BLaER1 treated with 17β-estradiol and CSF1 and Interleukin-3, amounts not matched to agents 10 nM and 100 nM (cell line): Measurements from ENCODE around the gene MS4A18.

Experiments used
- H3K27ac ChIP-seq, 11 experiments: shearing (Covaris generic); formaldehyde crosslinking; 2 replicates each; pipeline ENCODE4 v1.8.1; 2022
- H3K27me3 ChIP-seq, 11 experiments: shearing (Covaris generic); formaldehyde crosslinking; 2 replicates each; pipeline ENCODE4 v1.8.1; 2022
- H3K36me3 ChIP-seq, 11 experiments: shearing (Covaris generic); formaldehyde crosslinking; 2 replicates each; pipeline ENCODE4 v1.8.1; 2022
- H3K4me1 ChIP-seq, 10 experiments: shearing (Covaris generic); formaldehyde crosslinking; 2 replicates each; pipeline ENCODE4 v1.8.1; 2022
- H3K4me2 ChIP-seq, 11 experiments: shearing (Covaris generic); formaldehyde crosslinking; 2 replicates each; pipeline ENCODE4 v1.8.1; 2022
- H3K4me3 ChIP-seq, 10 experiments: shearing (Covaris generic); formaldehyde crosslinking; 2 replicates each; pipeline ENCODE4 v1.8.1; 2022
- H3K9ac ChIP-seq, 11 experiments: shearing (Covaris generic); formaldehyde crosslinking; 2 replicates each; pipeline ENCODE4 v1.8.1; 2022
- H3K9me3 ChIP-seq, 11 experiments: shearing (Covaris generic); formaldehyde crosslinking; replicated peaks in 1 of 11; 2 replicates each; pipeline ENCODE4 v1.8.1; 2022
- H4K20me1 ChIP-seq, 11 experiments: shearing (Covaris generic); formaldehyde crosslinking; 2 replicates each; pipeline ENCODE4 v1.8.1; 2022
- Cebpa-rat ChIP-seq, 11 experiments: shearing (Covaris generic); IDR thresholded peaks; 2 replicates each; pipeline ENCODE4 v1.8.1; 2022

MS4A18 gene

DNA sequence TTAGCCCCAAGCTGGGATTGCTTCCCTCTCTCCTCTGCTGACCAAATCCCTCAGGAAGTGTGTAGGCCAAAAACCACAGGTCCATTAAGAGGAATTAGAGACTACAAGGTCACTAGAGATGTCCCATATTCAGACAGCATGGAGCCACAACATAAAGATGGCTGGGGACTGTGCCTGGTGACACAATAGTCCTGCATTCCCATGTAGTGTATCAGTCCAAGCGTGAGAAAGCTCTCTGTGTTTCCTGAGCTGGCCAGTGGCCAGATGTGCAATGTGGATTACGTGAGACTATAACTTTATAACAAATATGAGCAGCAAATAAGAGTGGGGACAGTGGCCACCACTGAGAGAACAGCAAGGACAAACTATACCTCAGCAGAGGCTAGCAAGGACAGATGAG, 53.1 kb downstream of the MS4A18 start:
- Histone ChIP-seq H3K4me2 (peak overlapping the region in 6 of 11 experiments; percentile 2 to 57 (median 11); a peak in 3 of 22 replicates), H4K20me1 (no peaks in the 10 kb centered on the region), H3K27me3 (no peaks in the 10 kb centered on the region), H3K27ac (no peak overlapping the region), H3K9me3 (no peaks in the 10 kb centered on the region), H3K36me3 (no peaks in the 10 kb centered on the region), H3K4me1 (peaks cover 16 to 57% (median 47%) of the 10 kb centered on the region in 10 experiments), H3K4me3 (no peak overlapping the region), H3K9ac (no peak overlapping the region)
- no peak for TF ChIP-seq Cebpa-rat (IDR thresholded peaks at IDR 0.05)

DNA sequence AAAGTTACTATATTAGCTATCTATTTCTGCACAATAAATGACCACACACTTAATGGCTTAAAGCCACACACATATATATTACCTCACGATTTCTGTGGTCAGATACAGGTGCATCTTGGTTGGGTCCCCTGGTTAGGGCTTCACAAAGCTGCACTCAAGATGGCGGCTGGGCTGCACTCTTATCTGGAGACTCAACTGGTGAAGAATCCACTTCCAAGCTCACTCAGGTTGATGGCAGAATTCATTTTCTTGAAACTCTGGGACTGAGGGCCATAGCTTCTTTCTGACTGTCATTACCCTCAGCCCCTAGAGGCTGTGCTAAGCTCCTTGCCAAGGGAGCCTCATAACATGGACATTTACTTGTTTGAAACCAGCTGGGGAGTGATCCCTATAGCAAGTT, 55.5 kb downstream of the MS4A18 start:
- no peak for TF ChIP-seq Cebpa-rat (IDR thresholded peaks at IDR 0.05)
- peaks cover 9 to 33% (median 22%) of the 10 kb centered on the region in 10 experiments for H3K4me1 ChIP-seq
- H4K20me1 ChIP-seq = no peaks in the 10 kb centered on the region; a peak in 1 of 22 replicates
- no peak overlapping the region for H3K4me2 ChIP-seq
- H3K9me3 ChIP-seq = no peaks in the 10 kb centered on the region
- H3K36me3 ChIP-seq = no peaks in the 10 kb centered on the region
- H3K9ac ChIP-seq = no peak overlapping the region
- H3K27ac ChIP-seq = no peak overlapping the region
- no peaks in the 10 kb centered on the region for H3K27me3 ChIP-seq
- no peak overlapping the region for H3K4me3 ChIP-seq

- H3K27ac ChIP-seq = no peak overlapping the region
- H3K4me1 ChIP-seq = peaks cover 9 to 32% (median 18%) of the 10 kb centered on the region in 10 experiments
- H3K4me3 ChIP-seq = no peak overlapping the region
- no peaks in the 10 kb centered on the region for H3K9me3 ChIP-seq
- H3K4me2 ChIP-seq = no peak overlapping the region
- TF ChIP-seq Cebpa-rat (IDR thresholded peaks at IDR 0.05) = no peak
- no peaks in the 10 kb centered on the region for H3K36me3 ChIP-seq
- no peaks in the 10 kb centered on the region for H3K27me3 ChIP-seq
- H3K9ac ChIP-seq = no peak overlapping the region
- H4K20me1 ChIP-seq = no peaks in the 10 kb centered on the region; a peak in 1 of 22 replicates
Measured at GRCh38 chr11:60780774-60781173, 56.3 kb downstream of the MS4A18 start.

- Histone ChIP-seq H3K27me3 (no peaks in the 10 kb centered on the region), H3K4me2 (peak overlapping the region in 3 of 11 experiments; percentile 8 to 30 (median 23); a peak in 3 of 22 replicates)
Measured at GRCh38 chr11:60781286-60781980, 56.9 kb downstream of the MS4A18 start.

DNA sequence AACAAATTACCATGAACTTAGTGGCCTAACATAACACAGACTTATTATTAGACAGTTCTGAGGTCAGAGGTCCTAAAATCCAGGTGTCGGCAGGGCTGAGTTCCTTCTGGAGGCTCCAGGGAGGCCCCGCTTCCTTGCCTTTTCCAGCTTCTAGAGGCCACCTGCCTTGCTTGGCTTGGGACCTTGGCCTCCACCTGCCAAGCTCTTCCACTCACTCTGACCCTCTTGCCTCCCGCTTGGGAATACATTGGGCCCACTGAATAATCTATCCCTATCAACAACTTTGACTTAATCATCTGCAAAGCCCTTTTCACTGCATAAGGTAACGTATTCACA, 57.4 kb downstream of the MS4A18 start:
- Histone ChIP-seq H3K36me3 (no peaks in the 10 kb centered on the region), H3K4me3 (no peak overlapping the region), H3K9me3 (no peaks in the 10 kb centered on the region), H4K20me1 (no peaks in the 10 kb centered on the region; a peak in 1 of 22 replicates), H3K9ac (no peak overlapping the region), H3K4me1 (peaks cover 7 to 30% (median 12%) of the 10 kb centered on the region in 10 experiments; a peak in 17 of 20 replicates), H3K4me2 (peak overlapping the region in 1 of 11 experiments; percentile 23; a peak in 1 of 22 replicates), H3K27ac (no peak overlapping the region), H3K27me3 (no peaks in the 10 kb centered on the region)
- no peak for TF ChIP-seq Cebpa-rat (IDR thresholded peaks at IDR 0.05)

More at GRCh38 chr11:60781286-60781980, 56.9 kb downstream of the MS4A18 start:
- Histone ChIP-seq H3K36me3 (no peaks in the 10 kb centered on the region), H3K27ac (no peak overlapping the region), H3K9ac (no peak overlapping the region), H3K4me3 (no peak overlapping the region), H3K9me3 (no peaks in the 10 kb centered on the region), H3K4me1 (peaks cover 7 to 30% (median 13%) of the 10 kb centered on the region in 10 experiments; a peak in 18 of 20 replicates), H4K20me1 (no peaks in the 10 kb centered on the region; a peak in 1 of 22 replicates)
- no peak for TF ChIP-seq Cebpa-rat (IDR thresholded peaks at IDR 0.05)

DNA sequence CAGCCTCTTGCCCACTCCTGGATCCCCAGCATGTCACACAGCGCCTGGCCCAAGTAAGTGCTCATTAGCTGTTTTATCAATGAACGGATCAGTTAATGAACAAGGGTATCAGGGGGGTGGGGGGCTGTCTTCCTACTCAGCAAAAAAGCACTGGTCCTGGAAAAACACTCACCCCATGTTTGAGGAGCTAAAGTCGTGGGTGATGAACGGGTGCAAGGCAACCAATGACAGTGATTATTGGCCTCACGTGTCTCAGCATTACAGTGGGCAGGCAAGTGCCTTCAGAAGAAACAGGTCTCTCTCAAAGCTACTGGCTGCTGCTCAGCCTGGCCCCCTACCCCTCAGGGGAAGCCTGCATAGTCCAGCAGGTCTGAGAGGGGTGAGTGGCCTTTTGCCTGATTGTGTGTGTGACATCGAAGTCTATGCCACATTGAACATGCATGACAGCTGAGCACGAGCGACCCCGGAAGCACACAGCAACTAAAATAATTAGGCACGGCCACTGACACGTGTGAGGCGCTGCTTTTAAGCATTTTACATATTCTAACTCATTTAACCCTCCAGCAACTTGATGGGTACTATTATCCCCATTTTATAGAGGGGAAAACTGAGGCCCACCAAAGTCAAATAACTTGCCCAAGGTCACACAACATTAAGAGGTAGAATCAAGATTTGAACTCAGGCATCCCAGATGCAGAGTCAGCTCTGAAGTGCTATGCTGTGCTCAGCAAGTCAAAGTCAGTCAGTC, 58.0 kb downstream of the MS4A18 start:
- Histone ChIP-seq H3K4me1 (peaks cover 2 to 31% (median 8%) of the 10 kb centered on the region in 10 experiments; a peak in 16 of 20 replicates), H3K4me3 (no peak overlapping the region), H3K27ac (no peak overlapping the region)

DNA sequence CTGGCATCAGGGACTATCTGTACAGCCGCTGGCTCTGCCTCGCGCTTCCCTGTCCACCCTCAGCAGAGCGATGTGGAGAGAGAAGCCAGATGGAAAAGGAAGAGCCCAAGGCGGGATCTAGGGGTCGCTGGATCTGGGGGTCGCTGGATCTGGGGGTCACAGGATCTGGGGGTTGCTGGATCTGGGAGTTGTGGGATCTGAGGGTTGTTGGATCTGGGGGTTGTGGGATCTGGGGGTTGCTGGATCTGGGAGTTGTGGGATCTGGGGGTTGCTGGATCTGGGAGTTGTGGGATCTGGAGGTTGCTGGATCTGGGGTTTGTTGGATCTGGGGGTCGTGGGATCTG, 58.6 kb downstream of the MS4A18 start:
- Histone ChIP-seq H3K4me3 (no peak overlapping the region), H4K20me1 (no peaks in the 10 kb centered on the region; a peak in 1 of 22 replicates), H3K9me3 (no peaks in the 10 kb centered on the region), H3K36me3 (no peaks in the 10 kb centered on the region), H3K27ac (no peak overlapping the region), H3K9ac (no peak overlapping the region), H3K27me3 (no peaks in the 10 kb centered on the region), H3K4me2 (no peak overlapping the region), H3K4me1 (peaks cover 0 to 32% (median 8%) of the 10 kb centered on the region in 10 experiments; a peak in 13 of 20 replicates)
- no peak for TF ChIP-seq Cebpa-rat (IDR thresholded peaks at IDR 0.05)

More for the DNA sequence above, 58.0 kb downstream of the MS4A18 start:
- H3K4me2 ChIP-seq = no peak overlapping the region
- H3K9me3 ChIP-seq = no peaks in the 10 kb centered on the region
- H3K36me3 ChIP-seq = no peaks in the 10 kb centered on the region
- TF ChIP-seq Cebpa-rat (IDR thresholded peaks at IDR 0.05) = no peak
- H3K27me3 ChIP-seq = no peaks in the 10 kb centered on the region
- H4K20me1 ChIP-seq = no peaks in the 10 kb centered on the region; a peak in 1 of 22 replicates
- no peak overlapping the region for H3K9ac ChIP-seq

DNA sequence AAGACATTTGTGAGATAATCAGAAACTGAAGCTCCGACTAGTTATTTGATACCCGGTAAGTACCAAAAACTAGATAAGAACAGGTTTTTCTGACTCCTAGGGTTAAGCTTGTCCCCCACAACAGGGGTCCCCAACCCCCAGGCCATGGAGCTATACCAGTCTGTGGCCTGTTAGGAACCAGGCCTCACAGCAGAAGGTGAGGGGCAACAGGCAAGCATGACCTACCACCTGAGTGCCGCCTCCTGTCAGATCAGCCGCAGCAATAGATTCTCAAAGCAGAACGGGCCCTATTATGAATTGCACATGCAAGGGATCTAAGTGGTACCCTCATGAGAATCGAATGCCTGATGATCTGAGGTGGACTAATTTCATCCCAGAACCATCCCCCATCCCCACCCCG, 59.4 kb downstream of the MS4A18 start:
- H4K20me1 ChIP-seq = no peaks in the 10 kb centered on the region; a peak in 1 of 22 replicates
- H3K4me3 ChIP-seq = no peak overlapping the region
- H3K27ac ChIP-seq = no peak overlapping the region
- H3K9ac ChIP-seq = no peak overlapping the region
- H3K9me3 ChIP-seq = no peaks in the 10 kb centered on the region
- H3K4me1 ChIP-seq = peaks cover 0 to 40% (median 15%) of the 10 kb centered on the region in 10 experiments; a peak in 14 of 20 replicates
- H3K36me3 ChIP-seq = no peaks in the 10 kb centered on the region
- no peak overlapping the region for H3K4me2 ChIP-seq
- no peak for TF ChIP-seq Cebpa-rat (IDR thresholded peaks at IDR 0.05)
- H3K27me3 ChIP-seq = no peaks in the 10 kb centered on the region

GRCh38 chr11:60785136-60785535, 60.6 kb downstream of the MS4A18 start, which contains the start of gene MS4A10:
Gene MS4A10 (plus strand): TSS chr11:60785333. CDS start chr11:60790336, 5,003 bp downstream.
- no peaks in the 10 kb centered on the region for H3K27me3 ChIP-seq
- H3K9ac ChIP-seq = no peak within 1 kb of the TSS
- H3K4me1 ChIP-seq = peaks cover 0 to 42% (median 18%) of the 10 kb centered on the region in 10 experiments; a peak in 14 of 20 replicates
- H3K4me2 ChIP-seq = no peak within 1 kb of the TSS
- H4K20me1 ChIP-seq = no peaks in the 10 kb centered on the region; a peak in 1 of 22 replicates
- peaks cover 0 to 5% (median 0%) of the 10 kb centered on the region in 11 experiments; a peak in 4 of 22 replicates for H3K9me3 ChIP-seq
- no peak for TF ChIP-seq Cebpa-rat (IDR thresholded peaks at IDR 0.05)
- H3K27ac ChIP-seq = no peak within 1 kb of the TSS
- H3K4me3 ChIP-seq = no peak within 1 kb of the TSS
- no peaks in the 10 kb centered on the region for H3K36me3 ChIP-seq
